ENCODE results near the gene KCNAB1. TPM values are rescaled to one million over a fixed set of nuclear protein-coding genes. Genes with fewer than 3 reads are reported as not detected.

The KCNAB1 gene
- total and polyA plus RNA-seq, 2 donors (not counting 1 experiment from before 2014, with no cell fraction given), result not detected

GRCh38 chr3:156226676-156227420, 106.5 kb downstream of the KCNAB1 start:
- TF ChIP-seq CTCF (IDR thresholded peaks at IDR 0.05) (no peak), EZH2 (IDR thresholded peaks at IDR 0.05; ENCODE audit: borderline replicate concordance, insufficient read depth, low read depth, low read length, poor library complexity, severe bottlenecking) (no peak)
- no peaks in the 10 kb centered on the region for H3K36me3 ChIP-seq (replicated peaks in 1 of 2; ENCODE audit: control extremely low read depth in 1 of 2, control insufficient read depth in 1 of 2, extremely low read depth in 1 of 2, insufficient read depth in 2 of 2, low read length in 1 of 2)
- no peaks in the 10 kb centered on the region for H3K79me2 ChIP-seq (ENCODE audit: control insufficient read depth, insufficient read depth, low read length)
- no peaks in the 10 kb centered on the region for H3K4me1 ChIP-seq (ENCODE audit: control insufficient read depth in 2 of 2, insufficient read depth in 2 of 2, low read length in 2 of 2)
- ChIA-PET CTCF (no interaction called here), POLR2A (no interaction called here)
- no peak overlapping the region for H3K9ac ChIP-seq (ENCODE audit: low read length)
- intact Hi-C loops (cut with micrococcal nuclease), result no loop called here
- no peak overlapping the region for H3K4me2 ChIP-seq (replicated peaks; ENCODE audit: low read depth, low read length, poor library complexity, severe bottlenecking)
- no peaks in the 10 kb centered on the region for H3K27me3 ChIP-seq (replicated peaks in 1 of 4; ENCODE audit: control extremely low read depth in 1 of 4, control insufficient read depth in 3 of 4, insufficient read depth in 4 of 4, low read length in 3 of 4)
- ATAC-seq (ENCODE audit: low read depth), result no peak
- peaks cover 0 to 9% (median 0%) of the 10 kb centered on the region in 3 donors for H3K9me3 ChIP-seq (ENCODE audit: control extremely low read depth in 1 of 3, control insufficient read depth in 2 of 3, insufficient read depth in 1 of 3, low read length in 2 of 3)
- no peak overlapping the region for H3K4me3 ChIP-seq (ENCODE audit: control extremely low read depth in 1 of 5, extremely low read depth in 1 of 5, insufficient read depth in 1 of 5, low read depth in 2 of 5, low read length in 4 of 5)
- H3K27ac ChIP-seq (ENCODE audit: low read length in 2 of 2), result no peak overlapping the region
- H2AFZ ChIP-seq (ENCODE audit: insufficient read depth, low read depth, low read length, poor library complexity, severe bottlenecking), result no peak overlapping the region
- no peaks in the 10 kb centered on the region for H3K4me1 Mint-ChIP-seq
- 86% methylated on average over 1 of the region's 6 CpGs for WGBS (ENCODE audit: insufficient coverage)
- H3K27me3 Mint-ChIP-seq, result peaks cover 20% of the 10 kb centered on the region
- H3K4me3 Mint-ChIP-seq, result no peak overlapping the region
- H3K9me3 Mint-ChIP-seq (ENCODE audit: insufficient read depth), result no peaks in the 10 kb centered on the region
- no peaks in the 10 kb centered on the region for H4K20me1 ChIP-seq (ENCODE audit: control insufficient read depth, insufficient read depth, low read length, poor library complexity, severe bottlenecking)
- DNase-seq, result no peak
- no peak overlapping the region for H3K27ac Mint-ChIP-seq

- CTCF ChIA-PET, result no interaction called here
- WGBS (ENCODE audit: insufficient coverage), result 81% methylated on average over 4 of the region's 6 CpGs
These were observed 107.3 kb downstream of the KCNAB1 start for GRCh38 chr3:156227704-156228103.

More at GRCh38 chr3:156227704-156228103, 107.3 kb downstream of the KCNAB1 start:
- no peak overlapping the region for H3K4me3 Mint-ChIP-seq
- Histone ChIP-seq H3K9me3 (ENCODE audit: control extremely low read depth in 1 of 3, control insufficient read depth in 2 of 3, insufficient read depth in 1 of 3, low read length in 2 of 3) (peaks cover 0 to 9% (median 0%) of the 10 kb centered on the region in 3 donors), H3K36me3 (replicated peaks in 1 of 2; ENCODE audit: control extremely low read depth in 1 of 2, control insufficient read depth in 1 of 2, extremely low read depth in 1 of 2, insufficient read depth in 2 of 2, low read length in 1 of 2) (no peaks in the 10 kb centered on the region), H3K27me3 (replicated peaks in 1 of 4; ENCODE audit: control extremely low read depth in 1 of 4, control insufficient read depth in 3 of 4, insufficient read depth in 4 of 4, low read length in 3 of 4) (no peaks in the 10 kb centered on the region), H3K4me3 (ENCODE audit: control extremely low read depth in 1 of 5, extremely low read depth in 1 of 5, insufficient read depth in 1 of 5, low read depth in 2 of 5, low read length in 4 of 5) (no peak overlapping the region), H2AFZ (ENCODE audit: insufficient read depth, low read depth, low read length, poor library complexity, severe bottlenecking) (no peak overlapping the region), H3K4me2 (replicated peaks; ENCODE audit: low read depth, low read length, poor library complexity, severe bottlenecking) (no peak overlapping the region), H4K20me1 (ENCODE audit: control insufficient read depth, insufficient read depth, low read length, poor library complexity, severe bottlenecking) (no peaks in the 10 kb centered on the region), H3K4me1 (ENCODE audit: control insufficient read depth in 2 of 2, insufficient read depth in 2 of 2, low read length in 2 of 2) (no peaks in the 10 kb centered on the region), H3K27ac (ENCODE audit: low read length in 2 of 2) (no peak overlapping the region), H3K9ac (ENCODE audit: low read length) (no peak overlapping the region), H3K79me2 (ENCODE audit: control insufficient read depth, insufficient read depth, low read length) (no peaks in the 10 kb centered on the region)
- no peak overlapping the region for H3K27ac Mint-ChIP-seq
- ATAC-seq (ENCODE audit: low read depth) (no peak), DNase-seq (no peak)
- peaks cover 15% of the 10 kb centered on the region for H3K27me3 Mint-ChIP-seq
- TF ChIP-seq EZH2 (IDR thresholded peaks at IDR 0.05; ENCODE audit: borderline replicate concordance, insufficient read depth, low read depth, low read length, poor library complexity, severe bottlenecking) (no peak), CTCF (IDR thresholded peaks at IDR 0.05) (no peak)
- H3K4me1 Mint-ChIP-seq, result no peaks in the 10 kb centered on the region
- no peaks in the 10 kb centered on the region for H3K9me3 Mint-ChIP-seq (ENCODE audit: insufficient read depth)
- intact Hi-C loops (cut with micrococcal nuclease), result no loop called here
- POLR2A ChIA-PET, result no interaction called here

Measured in B cell (primary cell).